Muscle layer of duodenum (tissue), 2 donors: ENCODE results near the gene ZNF780B.
A peak's percentile ranks its signal among the peaks of the same experiment; 100 is the strongest.

ENCODE experiments used
- H3K27ac ChIP-seq: one replicate; pipeline ENCODE4 v1.7.0; 2013; ENCODE audit warnings: mild to moderate bottlenecking, low read length
- H3K27me3 ChIP-seq: one replicate; pipeline ENCODE4 v1.7.0; 2013; ENCODE audit warnings: low read depth, mild to moderate bottlenecking, control low read depth, low read length
- H3K36me3 ChIP-seq, 2 donors: one replicate each; pipeline ENCODE4 v1.7.0; 2013; ENCODE audit warnings: low read length in 2 of 2, control low read depth in 1 of 2, mild to moderate bottlenecking in 1 of 2; ENCODE audit not compliant: insufficient read depth in 2 of 2, control insufficient read depth in 1 of 2
- H3K4me1 ChIP-seq, 2 donors: one replicate each; pipeline ENCODE4 v1.7.0; 2013; ENCODE audit warnings: low read length in 2 of 2, mild to moderate bottlenecking in 2 of 2, control low read depth in 1 of 2, moderate library complexity in 1 of 2; ENCODE audit not compliant: insufficient read depth in 2 of 2, control insufficient read depth in 1 of 2
- H3K4me3 ChIP-seq, 2 donors: one replicate each; pipeline ENCODE4 v1.7.0; 2013; ENCODE audit warnings: low read length in 2 of 2, low read depth in 1 of 2, mild to moderate bottlenecking in 1 of 2
- H3K9me3 ChIP-seq, 2 donors: one replicate each; pipeline ENCODE4 v1.7.0; 2013; ENCODE audit warnings: low read length in 2 of 2, control low read depth in 1 of 2, mild to moderate bottlenecking in 1 of 2; ENCODE audit not compliant: control insufficient read depth in 1 of 2
- donor health status: healthy.

ZNF780B gene

DNA sequence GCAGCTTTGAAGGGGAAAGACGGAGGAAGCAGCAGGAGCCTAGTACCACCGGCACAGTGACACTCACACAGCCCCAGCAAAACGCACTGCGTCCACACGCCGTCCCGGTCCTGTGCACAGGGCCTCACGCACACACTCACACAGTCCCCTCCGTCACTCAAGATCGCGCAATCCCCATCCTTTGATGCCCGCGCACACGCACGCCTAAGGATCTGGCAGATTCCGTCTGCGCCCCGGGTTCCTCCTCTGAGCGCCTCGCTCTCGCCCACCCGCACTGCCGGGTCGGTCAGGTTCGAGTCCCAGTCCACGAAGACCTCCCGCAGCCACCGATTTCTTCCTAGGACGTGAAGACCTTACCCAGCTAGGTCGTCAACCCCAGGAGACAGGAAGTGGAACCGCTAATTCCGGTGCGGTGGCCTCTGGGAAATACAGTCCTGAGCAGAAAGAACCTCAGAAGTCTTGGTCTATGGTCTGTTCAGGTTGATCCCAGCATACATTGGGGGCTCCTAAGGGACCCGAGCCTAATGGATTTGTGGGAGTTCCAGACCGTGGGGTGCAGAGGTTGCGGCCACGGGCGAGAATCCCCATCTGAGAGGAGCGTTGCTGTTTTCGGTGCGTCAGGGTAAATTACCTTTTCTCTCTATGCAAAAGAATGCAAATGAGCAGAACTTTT is at the start of gene ZNF780B:
TSS of gene ZNF780B (minus strand) at position 400 of the 673 bp plus-strand sequence. CDS start 5,899 bp downstream, outside the sequence.
- H3K27ac ChIP-seq, result peak within 1 kb of the TSS; percentile 67
- H3K4me3 ChIP-seq, result peak within 1 kb of the TSS; percentile 96 to 98
- peaks cover 0 to 19% of the 10 kb centered on the region in 2 donors for H3K4me1 ChIP-seq
- H3K9me3 ChIP-seq, result peaks cover 10 to 12% of the 10 kb centered on the region in 2 donors
- no peaks in the 10 kb centered on the region for H3K27me3 ChIP-seq
- no peaks in the 10 kb centered on the region for H3K36me3 ChIP-seq

GRCh38 chr19:40104754-40105153 is 48.7 kb upstream of the ZNF780B start:
- no peaks in the 10 kb centered on the region for H3K9me3 ChIP-seq
- H3K4me1 ChIP-seq, result no peaks in the 10 kb centered on the region
- H3K27me3 ChIP-seq, result no peaks in the 10 kb centered on the region
- no peak overlapping the region for H3K27ac ChIP-seq
- H3K4me3 ChIP-seq, result no peak overlapping the region
- no peaks in the 10 kb centered on the region for H3K36me3 ChIP-seq

DNA sequence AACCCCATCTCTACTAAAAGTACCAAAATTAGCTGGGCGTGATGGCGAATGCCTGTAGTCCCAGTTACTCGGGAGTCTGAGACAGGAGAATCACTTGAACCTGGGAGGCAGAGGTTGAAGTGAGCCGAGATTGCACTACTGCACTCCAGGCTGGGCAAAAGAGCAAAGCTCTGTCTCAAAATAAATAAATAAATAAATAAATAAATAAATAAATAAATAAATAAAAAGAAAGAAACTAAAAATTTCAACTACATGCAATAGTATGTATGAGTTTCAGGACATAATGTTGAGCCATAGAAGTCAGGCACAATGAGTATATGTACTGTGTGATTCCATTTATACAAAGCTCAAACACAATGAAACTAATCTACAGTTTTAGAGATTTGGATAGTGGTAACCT is 47.6 kb upstream of the ZNF780B start:
- H3K4me1 ChIP-seq, result no peaks in the 10 kb centered on the region
- H3K4me3 ChIP-seq, result no peak overlapping the region
- no peaks in the 10 kb centered on the region for H3K27me3 ChIP-seq
- no peak overlapping the region for H3K27ac ChIP-seq
- H3K36me3 ChIP-seq, result no peaks in the 10 kb centered on the region
- H3K9me3 ChIP-seq, result no peaks in the 10 kb centered on the region

DNA sequence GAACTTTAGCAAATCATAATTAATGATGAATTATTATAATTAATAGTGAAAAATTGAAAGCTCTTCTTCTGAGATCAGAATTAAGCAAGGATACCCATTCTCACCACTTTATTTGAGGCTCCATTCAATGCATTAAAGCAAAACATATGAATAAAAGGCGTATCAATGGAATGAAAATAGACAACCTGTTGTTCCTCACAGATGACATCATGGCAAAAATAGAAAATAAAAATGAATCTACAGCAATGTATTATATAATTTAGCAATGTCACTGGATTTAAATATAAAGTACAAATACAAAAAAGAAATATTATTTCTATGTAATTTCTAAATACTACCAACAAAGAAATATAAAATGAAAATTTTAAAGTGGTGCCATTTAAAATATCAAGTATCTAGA is 45.8 kb upstream of the ZNF780B start:
- no peaks in the 10 kb centered on the region for H3K27me3 ChIP-seq
- H3K27ac ChIP-seq, result no peak overlapping the region
- no peaks in the 10 kb centered on the region for H3K9me3 ChIP-seq

GRCh38 chr19:40093416-40093815 is 37.4 kb upstream of the ZNF780B start:
- Histone ChIP-seq H3K27me3 (no peaks in the 10 kb centered on the region), H3K4me1 (peaks cover 9 to 14% of the 10 kb centered on the region in 2 donors), H3K27ac (no peak overlapping the region), H3K9me3 (no peaks in the 10 kb centered on the region), H3K4me3 (no peak overlapping the region), H3K36me3 (no peaks in the 10 kb centered on the region)

More for the DNA sequence above, 45.8 kb upstream of the ZNF780B start:
- Histone ChIP-seq H3K36me3 (no peaks in the 10 kb centered on the region), H3K4me3 (no peak overlapping the region), H3K4me1 (no peaks in the 10 kb centered on the region)

GRCh38 chr19:40091205-40092129 is 35.4 kb upstream of the ZNF780B start:
- Histone ChIP-seq H3K27ac (peak overlapping the region; percentile 84), H3K4me1 (peaks cover 9 to 14% of the 10 kb centered on the region in 2 donors), H3K9me3 (no peaks in the 10 kb centered on the region), H3K4me3 (peak overlapping the region; percentile 97), H3K36me3 (no peaks in the 10 kb centered on the region), H3K27me3 (no peaks in the 10 kb centered on the region)

- peaks cover 9 to 14% of the 10 kb centered on the region in 2 donors for H3K4me1 ChIP-seq
- H3K27ac ChIP-seq, result peak within 1 kb of the TSS; percentile 84
- H3K9me3 ChIP-seq, result no peaks in the 10 kb centered on the region
- no peaks in the 10 kb centered on the region for H3K36me3 ChIP-seq
- H3K4me3 ChIP-seq, result peak within 1 kb of the TSS; percentile 97
- H3K27me3 ChIP-seq, result no peaks in the 10 kb centered on the region
These were observed 34.5 kb upstream of the ZNF780B start, which contains the start of gene ZNF780A for GRCh38 chr19:40090241-40091204. TSS of gene ZNF780A (minus strand) at chr19:40090943. CDS start at chr19:40084753, 6,190 bp downstream.

DNA sequence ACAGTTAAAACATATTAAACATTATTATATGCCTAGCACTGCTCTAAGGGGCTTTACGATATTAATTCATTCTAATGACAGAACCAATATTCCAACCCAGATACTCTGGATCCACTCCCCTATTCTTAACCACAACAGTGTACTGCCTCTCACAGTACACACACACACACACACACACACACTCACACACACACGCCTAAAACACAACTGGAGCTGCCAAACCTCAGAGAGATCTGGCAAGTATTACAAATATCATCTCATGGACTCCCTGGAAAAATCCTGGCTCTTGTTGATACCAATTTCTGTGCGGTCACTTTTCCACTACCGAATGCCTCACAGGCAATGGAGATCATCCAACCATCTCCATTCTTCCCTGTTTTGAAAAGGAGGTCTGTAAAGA is 33.4 kb upstream of the ZNF780B start:
- Histone ChIP-seq H3K9me3 (no peaks in the 10 kb centered on the region), H3K36me3 (peaks cover 0 to under 1% of the 10 kb centered on the region in 2 donors), H3K27me3 (no peaks in the 10 kb centered on the region), H3K4me1 (peaks cover 9 to 14% of the 10 kb centered on the region in 2 donors), H3K27ac (peak overlapping the region; percentile 84), H3K4me3 (peak overlapping the region; percentile 97)

GRCh38 chr19:40088299-40089047 is 32.4 kb upstream of the ZNF780B start:
- H3K27me3 ChIP-seq, result no peaks in the 10 kb centered on the region
- H3K4me1 ChIP-seq, result peaks cover 9 to 14% of the 10 kb centered on the region in 2 donors
- no peaks in the 10 kb centered on the region for H3K9me3 ChIP-seq
- H3K27ac ChIP-seq, result no peak overlapping the region
- H3K36me3 ChIP-seq, result peaks cover 0 to 9% of the 10 kb centered on the region in 2 donors
- H3K4me3 ChIP-seq, result no peak overlapping the region

DNA sequence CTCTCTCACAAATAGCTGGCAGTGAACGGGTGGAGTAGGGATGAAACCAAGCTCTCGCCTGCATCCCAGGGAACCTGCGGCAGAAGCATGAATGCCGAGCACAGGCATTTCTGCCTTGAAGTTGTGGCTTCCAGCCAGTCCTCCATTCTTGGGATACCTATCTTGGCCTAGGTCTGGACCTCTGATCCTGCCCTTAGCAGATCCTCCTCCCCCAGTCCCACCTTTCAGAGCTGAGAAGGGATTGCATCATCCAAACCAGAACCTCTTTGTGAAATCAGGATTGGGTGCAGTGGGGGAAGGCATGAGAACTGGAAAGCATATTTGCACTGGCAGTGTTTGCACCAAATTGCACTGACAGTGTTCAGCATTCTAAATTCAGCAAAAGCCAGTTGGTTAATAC is 28.9 kb upstream of the ZNF780B start:
- peaks cover 5 to 13% of the 10 kb centered on the region in 2 donors for H3K4me1 ChIP-seq
- no peak overlapping the region for H3K4me3 ChIP-seq
- H3K36me3 ChIP-seq, result peaks cover 12 to 42% of the 10 kb centered on the region in 2 donors
- peaks cover 0 to 5% of the 10 kb centered on the region in 2 donors for H3K9me3 ChIP-seq
- no peak overlapping the region for H3K27ac ChIP-seq
- H3K27me3 ChIP-seq, result no peaks in the 10 kb centered on the region
